Activated T-cell treated with anti-CD3 and anti-CD28 coated beads for 48 hours (primary cell): Measurements from ENCODE around the gene TLNRD1.
A peak's percentile ranks its signal among the peaks of the same experiment; 100 is the strongest.
"Not testable (repeated sequence)": the region's sequence is repeated elsewhere in the genome, so short reads cannot be mapped to it uniquely, and the experiment has no call there.

Source experiments
- DNase-seq: peaks from one replicate; pipeline ENCODE4 v3.0.0-alpha.2; 2020; ENCODE audit warnings: low read depth

TLNRD1 gene

GRCh38 chr15:81000624-81001151 lies at the start of gene TLNRD1:
Gene TLNRD1, plus strand, starts transcription at chr15:81000923. Its CDS starts 1,349 bp downstream, at chr15:81002272.
- DNase-seq, result peak; percentile 83

DNA sequence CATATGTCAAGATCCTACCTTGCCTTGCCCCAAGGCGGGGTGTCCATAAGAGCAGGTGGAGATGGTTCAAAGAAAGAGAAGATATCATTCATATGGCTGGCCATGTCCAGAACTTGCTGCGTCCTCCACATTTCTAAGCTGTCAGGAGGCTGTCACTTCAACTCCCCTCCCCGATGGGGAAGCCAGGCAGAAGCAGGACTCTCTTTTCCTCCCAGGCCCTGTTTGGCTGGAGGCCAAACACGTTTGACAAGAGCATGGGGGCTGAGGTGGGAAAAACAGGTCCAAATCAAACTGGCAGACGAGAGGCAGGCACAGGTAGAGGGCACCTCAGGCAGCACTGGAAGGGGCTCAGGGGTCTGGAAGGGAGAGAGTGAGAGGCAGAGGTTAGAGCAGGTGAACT lies 48.8 kb upstream of the TLNRD1 start:
- DNase-seq, result no peak

- DNase-seq, result no peak
These were observed 47.4 kb upstream of the TLNRD1 start for GRCh38 chr15:80953001-80953952.

DNA sequence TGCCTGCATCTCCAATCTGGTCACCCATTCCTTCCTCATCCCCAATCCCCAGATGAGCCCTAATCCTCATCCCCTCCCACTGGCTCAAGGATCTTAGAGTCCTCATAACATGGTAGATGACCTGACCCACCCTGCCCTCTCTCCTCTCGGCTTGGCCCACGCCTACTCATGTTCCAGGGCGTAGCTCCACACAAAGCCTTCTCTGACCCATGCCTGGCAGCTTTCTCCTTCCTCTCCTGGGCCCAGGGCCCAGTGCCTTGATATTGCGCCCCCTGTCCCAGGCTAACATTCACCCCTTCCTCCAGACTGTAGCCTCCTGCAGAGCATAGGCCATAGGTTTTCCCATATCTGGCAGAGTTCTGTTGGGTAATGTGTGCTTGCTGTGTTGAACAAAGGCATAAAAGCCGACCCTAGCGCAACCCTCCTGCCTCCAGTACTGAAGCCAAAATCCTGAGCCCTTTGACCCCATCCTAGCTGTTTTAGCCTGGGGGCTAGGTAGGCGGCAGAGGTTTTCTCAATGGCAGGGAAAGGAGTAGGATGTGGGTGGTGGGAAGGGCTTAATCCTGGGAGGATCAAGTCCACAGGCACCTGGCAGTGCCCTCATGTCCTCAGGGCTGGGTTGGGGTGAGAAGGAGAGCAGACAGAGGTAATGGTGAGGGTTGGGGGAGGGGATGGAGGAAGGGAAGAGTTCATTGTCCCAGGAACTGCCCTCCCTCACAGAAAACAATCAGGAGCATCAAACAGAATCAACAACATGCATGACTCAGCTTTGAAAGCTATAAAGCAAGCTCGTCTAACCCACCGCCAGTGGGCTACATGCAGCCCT lies 46.6 kb upstream of the TLNRD1 start:
- DNase-seq, result no peak

GRCh38 chr15:80955571-80956452 lies 44.9 kb upstream of the TLNRD1 start:
- DNase-seq, result peak; percentile 57

- DNase-seq, result no peak
These were observed 43.2 kb upstream of the TLNRD1 start for GRCh38 chr15:80957556-80957955.

DNA sequence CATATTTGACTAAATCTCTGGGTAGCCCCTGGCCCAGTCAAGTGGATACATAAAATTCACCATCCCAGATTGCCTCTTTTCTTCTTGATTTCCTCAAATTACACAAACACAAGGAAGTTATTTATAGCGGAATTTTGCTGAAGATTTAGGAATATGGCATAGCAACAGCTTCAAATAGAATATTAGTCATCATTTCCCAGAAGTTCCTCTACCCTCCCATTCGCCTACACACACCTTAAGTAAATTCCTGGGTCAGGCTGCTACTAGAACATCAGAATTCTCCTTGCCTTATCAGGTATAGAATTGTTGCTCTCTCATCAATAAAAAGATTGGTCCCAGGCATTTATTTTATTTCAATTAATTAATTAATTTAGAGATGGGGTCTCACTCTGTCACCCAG lies 42.7 kb upstream of the TLNRD1 start:
- no peak for DNase-seq

DNA sequence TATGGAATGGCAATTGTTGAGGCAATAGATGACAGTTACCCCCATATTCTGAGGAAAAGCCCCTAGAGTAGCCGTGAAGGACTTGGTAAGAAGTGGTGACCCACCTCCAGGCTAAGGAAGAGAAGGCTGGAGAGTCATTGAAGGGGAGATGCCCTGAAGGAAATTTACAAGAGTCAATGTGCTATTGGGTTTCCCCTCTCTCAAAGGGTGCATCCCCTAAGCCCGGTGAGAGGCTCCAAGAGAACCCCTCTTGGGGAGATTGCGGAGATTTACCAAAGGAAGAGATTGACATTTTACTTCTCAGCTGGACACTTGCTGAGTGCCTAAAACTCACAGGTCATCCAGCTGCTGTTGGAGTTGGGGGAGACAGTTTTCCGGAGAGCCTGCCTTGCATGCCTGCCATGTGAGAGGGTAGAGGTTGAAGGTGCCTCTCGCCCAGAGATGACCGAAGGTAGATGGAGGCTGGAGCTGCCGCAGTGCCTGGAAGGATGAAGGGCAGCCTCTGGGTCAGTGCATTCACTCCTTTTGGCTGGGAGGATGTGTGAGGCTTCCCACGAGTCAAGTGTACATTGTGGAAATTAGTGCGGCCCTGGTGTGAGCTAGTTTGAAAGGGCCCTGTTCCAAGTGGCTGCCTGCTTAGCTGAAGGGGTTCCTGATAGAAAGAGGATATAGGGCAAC lies 41.8 kb upstream of the TLNRD1 start:
- no peak for DNase-seq

DNA sequence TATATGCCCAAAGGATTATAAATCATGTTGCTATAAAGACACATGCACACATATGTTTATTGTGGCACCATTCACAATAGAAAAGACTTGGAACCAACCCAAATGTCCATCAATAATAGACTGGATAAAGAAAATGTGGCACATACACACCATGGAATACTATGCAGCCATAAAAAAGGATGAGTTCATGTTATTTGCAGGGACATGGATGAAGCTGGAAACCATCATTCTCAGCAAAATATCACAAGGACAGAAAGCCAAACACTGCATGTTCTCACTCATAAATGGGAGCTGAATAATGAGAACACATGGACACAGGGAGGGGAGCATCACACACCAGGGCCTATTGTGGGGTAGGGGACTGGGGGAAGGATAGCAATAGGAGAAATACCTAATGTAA lies 35.3 kb upstream of the TLNRD1 start:
- DNase-seq, result not testable (repeated sequence)

DNA sequence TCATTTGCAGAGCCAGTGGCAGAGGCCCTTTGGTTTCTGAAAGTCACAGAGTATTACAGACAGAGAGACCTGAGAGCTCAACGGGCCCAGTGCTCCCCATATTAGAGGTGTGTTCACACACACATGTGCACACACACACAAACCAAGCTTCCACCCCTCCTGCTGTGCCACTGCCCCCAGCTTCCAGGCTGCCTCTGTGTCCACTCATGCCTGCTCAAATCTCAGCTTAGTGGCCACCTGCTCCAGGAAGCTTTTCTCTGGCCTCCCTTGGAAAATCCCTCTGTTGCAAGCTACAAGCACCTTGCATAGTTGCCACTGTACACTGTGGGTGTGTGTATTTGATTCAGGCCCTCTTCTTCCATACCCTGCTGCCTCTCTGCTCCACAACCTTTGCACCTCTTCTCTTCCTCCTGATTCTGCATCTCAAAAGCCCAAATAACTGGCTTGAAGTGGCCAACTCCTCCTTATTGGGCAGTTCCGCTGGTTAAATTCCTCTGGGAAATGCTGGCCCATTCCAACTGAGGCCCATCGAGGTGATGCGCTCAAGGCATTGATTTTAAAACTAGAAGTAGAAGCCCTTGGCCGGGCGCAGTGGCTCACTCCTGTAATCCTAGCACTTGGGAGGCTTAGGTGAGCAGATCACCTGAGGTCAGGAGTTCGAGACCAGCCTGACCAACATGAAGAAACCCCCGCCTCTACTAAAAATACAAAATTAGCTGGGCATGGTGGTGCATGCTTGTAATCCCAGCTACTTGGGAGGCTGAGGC lies 34.1 kb upstream of the TLNRD1 start:
- no peak for DNase-seq

DNA sequence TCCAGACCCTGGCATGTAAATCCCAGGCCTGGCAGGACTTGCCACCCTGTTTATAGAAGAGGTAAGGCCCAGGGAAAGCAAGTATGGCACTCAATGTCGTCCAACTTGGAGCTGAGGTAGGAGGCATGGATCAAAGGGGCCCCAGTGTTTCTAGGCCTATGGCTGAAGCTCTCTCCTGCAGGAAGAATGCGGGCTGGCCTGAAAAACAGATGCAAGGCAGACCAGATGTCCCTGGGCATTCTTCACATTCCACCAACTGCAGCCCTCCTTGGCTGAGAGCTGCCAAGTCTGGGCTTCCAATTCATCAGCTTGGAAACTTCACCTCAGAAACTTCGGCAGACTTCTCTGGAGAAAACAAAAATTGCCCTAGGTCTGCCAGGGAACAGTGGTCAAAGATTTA lies 33.3 kb upstream of the TLNRD1 start:
- no peak for DNase-seq

- no peak for DNase-seq
These were observed 32.7 kb upstream of the TLNRD1 start for GRCh38 chr15:80967991-80968510.

GRCh38 chr15:80969316-80969715 lies 31.4 kb upstream of the TLNRD1 start:
- no peak for DNase-seq

- DNase-seq, result peak; percentile 25
These were observed 30.6 kb upstream of the TLNRD1 start for GRCh38 chr15:80970018-80970657.

DNA sequence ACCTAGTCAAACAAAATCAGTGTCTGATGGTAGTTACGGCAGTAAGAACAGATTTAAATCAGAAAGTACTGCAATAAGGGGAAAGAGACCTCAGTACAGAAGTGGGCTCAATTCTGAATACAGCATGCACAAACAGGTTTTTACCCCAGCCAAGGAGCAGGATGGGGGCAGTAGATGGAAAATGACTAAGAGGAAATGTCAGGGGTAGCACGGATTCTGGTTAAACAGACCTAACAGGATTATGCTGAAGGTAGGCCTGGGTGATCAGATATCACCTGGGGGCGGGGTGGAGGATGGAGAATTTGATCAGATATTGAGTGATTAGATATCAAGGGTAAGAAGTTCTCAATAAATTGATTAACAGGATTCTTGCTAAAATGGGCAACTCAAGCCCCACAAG lies 30.1 kb upstream of the TLNRD1 start:
- no peak for DNase-seq

- no peak for DNase-seq
These were observed 29.6 kb upstream of the TLNRD1 start for GRCh38 chr15:80971143-80971542.

DNA sequence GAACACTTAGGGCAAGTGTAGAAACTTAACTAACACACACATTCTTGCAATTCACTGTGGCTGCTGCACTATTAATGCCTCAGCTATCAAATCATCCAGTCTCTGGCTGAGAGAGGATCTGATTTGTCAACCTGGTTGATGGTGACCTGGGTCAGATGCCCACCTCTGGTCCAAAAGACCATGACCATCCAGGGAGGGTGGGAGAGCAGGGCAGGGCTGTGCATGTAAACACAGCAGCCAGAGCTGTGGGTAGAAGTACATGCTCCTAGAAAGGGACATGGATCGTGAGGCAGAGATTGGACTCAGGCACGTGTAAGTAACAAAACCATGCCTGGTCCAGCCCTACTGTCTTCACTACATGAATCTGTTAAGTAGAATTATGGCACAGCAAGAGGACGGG lies 28.4 kb upstream of the TLNRD1 start:
- DNase-seq, result no peak

DNA sequence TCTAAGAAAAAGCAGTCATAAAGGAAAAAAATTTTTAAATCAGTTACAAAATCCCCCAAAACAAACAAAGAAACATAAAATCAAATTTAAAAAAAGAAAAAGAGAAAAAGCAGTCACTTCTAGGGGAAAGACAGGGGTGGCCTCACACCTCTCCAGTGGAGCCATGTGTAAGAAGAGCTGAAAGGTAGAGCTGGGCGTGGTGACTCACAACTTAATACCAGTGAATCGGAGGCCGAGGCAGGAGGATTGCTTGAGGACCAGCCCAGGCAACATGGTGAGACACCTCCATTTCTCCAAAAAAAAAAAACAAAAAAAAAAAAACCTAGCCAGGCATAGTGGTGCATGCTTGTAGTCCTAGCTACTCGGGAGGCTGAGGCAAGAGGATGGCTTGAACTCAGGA lies 25.8 kb upstream of the TLNRD1 start:
- DNase-seq, result no peak

DNA sequence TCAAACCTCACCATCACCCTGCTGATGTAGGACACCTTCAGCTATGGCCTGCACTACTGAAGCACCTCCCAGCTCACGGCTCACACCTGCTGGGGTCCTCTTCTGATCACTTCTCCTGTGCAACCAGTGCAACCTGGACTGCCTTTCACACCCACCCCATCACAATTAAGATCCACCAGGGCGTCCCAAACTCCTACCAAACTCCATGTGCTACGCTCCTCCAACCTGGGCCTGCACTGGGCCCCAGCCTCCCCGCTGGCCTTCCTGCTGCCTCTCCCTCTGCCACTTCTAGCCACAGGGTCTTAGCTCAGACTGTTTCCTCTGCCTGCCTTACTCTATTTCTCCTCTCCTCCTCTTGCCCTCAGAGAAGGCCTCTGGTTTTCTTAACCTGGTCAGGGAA lies 23.9 kb upstream of the TLNRD1 start:
- no peak for DNase-seq

DNA sequence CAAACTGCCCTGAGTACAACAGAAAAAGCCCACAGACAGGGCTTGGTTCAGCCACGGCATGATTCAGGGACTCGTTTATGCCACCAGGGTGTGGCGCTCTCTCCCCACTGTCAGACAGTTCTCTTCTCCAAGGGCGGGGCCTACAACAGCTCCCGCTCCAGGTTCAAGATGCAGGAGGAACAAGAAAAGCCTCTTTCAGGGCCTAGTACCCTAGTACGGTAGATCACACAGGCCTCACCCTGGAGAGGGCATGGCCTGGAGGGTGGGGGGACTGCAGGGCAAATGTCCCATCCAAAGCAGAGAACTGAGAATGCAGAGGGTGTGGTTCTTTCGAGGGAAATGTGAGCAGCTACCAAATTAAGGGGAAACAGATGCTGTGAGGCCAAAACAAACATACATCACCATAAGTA lies 23.1 kb upstream of the TLNRD1 start:
- peak; percentile 24 for DNase-seq
